ENCODE data around the gene PGGT1B.

Gene PGGT1B

GRCh38 chr5:115231598-115231997 is 31.1 kb downstream of the PGGT1B start:
- Histone ChIP-seq H3K9me3 (ENCODE audit: control insufficient read depth in 5 of 5, low read length in 5 of 5) (no peaks in the 10 kb centered on the region), H3K4me1 (ENCODE audit: control insufficient read depth in 5 of 5, insufficient read depth in 5 of 5, low read length in 5 of 5) (no peaks in the 10 kb centered on the region), H3K36me3 (ENCODE audit: control insufficient read depth in 5 of 5, insufficient read depth in 5 of 5, low read length in 5 of 5) (peaks cover 41 to 62% (median 48%) of the 10 kb centered on the region in 5 donors), H3K27me3 (ENCODE audit: control insufficient read depth in 5 of 5, insufficient read depth in 4 of 5, low read length in 5 of 5) (no peaks in the 10 kb centered on the region), H3K4me3 (ENCODE audit: low read depth in 1 of 5, low read length in 5 of 5) (no peak overlapping the region), H3K27ac (ENCODE audit: low read depth, low read length) (no peak overlapping the region), H3K9ac (ENCODE audit: low read length in 5 of 5) (no peak overlapping the region)

GRCh38 chr5:115229606-115230005 is 33.1 kb downstream of the PGGT1B start:
- Histone ChIP-seq H3K9me3 (ENCODE audit: control insufficient read depth in 5 of 5, low read length in 5 of 5) (no peaks in the 10 kb centered on the region), H3K4me3 (ENCODE audit: low read depth in 1 of 5, low read length in 5 of 5) (no peak overlapping the region), H3K4me1 (ENCODE audit: control insufficient read depth in 5 of 5, insufficient read depth in 5 of 5, low read length in 5 of 5) (no peaks in the 10 kb centered on the region), H3K27ac (ENCODE audit: low read depth, low read length) (no peak overlapping the region), H3K36me3 (ENCODE audit: control insufficient read depth in 5 of 5, insufficient read depth in 5 of 5, low read length in 5 of 5) (peaks cover 34 to 56% (median 45%) of the 10 kb centered on the region in 5 donors), H3K27me3 (ENCODE audit: control insufficient read depth in 5 of 5, insufficient read depth in 4 of 5, low read length in 5 of 5) (no peaks in the 10 kb centered on the region), H3K9ac (ENCODE audit: low read length in 5 of 5) (no peak overlapping the region)

GRCh38 chr5:115227281-115227680 is 35.4 kb downstream of the PGGT1B start:
- no peak overlapping the region for H3K27ac ChIP-seq (ENCODE audit: low read depth, low read length)
- H3K36me3 ChIP-seq (ENCODE audit: control insufficient read depth in 5 of 5, insufficient read depth in 5 of 5, low read length in 5 of 5), result peaks cover 38 to 62% (median 51%) of the 10 kb centered on the region in 5 donors
- no peak overlapping the region for H3K4me3 ChIP-seq (ENCODE audit: low read depth in 1 of 5, low read length in 5 of 5)
- no peaks in the 10 kb centered on the region for H3K9me3 ChIP-seq (ENCODE audit: control insufficient read depth in 5 of 5, low read length in 5 of 5)
- no peak overlapping the region for H3K9ac ChIP-seq (ENCODE audit: low read length in 5 of 5)
- no peaks in the 10 kb centered on the region for H3K4me1 ChIP-seq (ENCODE audit: control insufficient read depth in 5 of 5, insufficient read depth in 5 of 5, low read length in 5 of 5)
- no peaks in the 10 kb centered on the region for H3K27me3 ChIP-seq (ENCODE audit: control insufficient read depth in 5 of 5, insufficient read depth in 4 of 5, low read length in 5 of 5)

GRCh38 chr5:115214541-115214940 is 48.1 kb downstream of the PGGT1B start:
- Histone ChIP-seq H3K36me3 (ENCODE audit: control insufficient read depth in 5 of 5, insufficient read depth in 5 of 5, low read length in 5 of 5) (peaks cover 11 to 24% (median 14%) of the 10 kb centered on the region in 5 donors), H3K27me3 (ENCODE audit: control insufficient read depth in 5 of 5, insufficient read depth in 4 of 5, low read length in 5 of 5) (no peaks in the 10 kb centered on the region), H3K27ac (ENCODE audit: low read depth, low read length) (no peak overlapping the region), H3K9ac (ENCODE audit: low read length in 5 of 5) (no peak overlapping the region), H3K4me3 (ENCODE audit: low read depth in 1 of 5, low read length in 5 of 5) (no peak overlapping the region), H3K9me3 (ENCODE audit: control insufficient read depth in 5 of 5, low read length in 5 of 5) (no peaks in the 10 kb centered on the region), H3K4me1 (ENCODE audit: control insufficient read depth in 5 of 5, insufficient read depth in 5 of 5, low read length in 5 of 5) (peaks cover 0 to 4% (median 0%) of the 10 kb centered on the region in 5 donors)

GRCh38 chr5:115209279-115209678 is 53.4 kb downstream of the PGGT1B start:
- Histone ChIP-seq H3K9me3 (ENCODE audit: control insufficient read depth in 5 of 5, low read length in 5 of 5) (no peaks in the 10 kb centered on the region), H3K9ac (ENCODE audit: low read length in 5 of 5) (no peak overlapping the region), H3K4me3 (ENCODE audit: low read depth in 1 of 5, low read length in 5 of 5) (no peak overlapping the region), H3K4me1 (ENCODE audit: control insufficient read depth in 5 of 5, insufficient read depth in 5 of 5, low read length in 5 of 5) (peaks cover 0 to 4% (median 0%) of the 10 kb centered on the region in 5 donors), H3K27me3 (ENCODE audit: control insufficient read depth in 5 of 5, insufficient read depth in 4 of 5, low read length in 5 of 5) (no peaks in the 10 kb centered on the region), H3K36me3 (ENCODE audit: control insufficient read depth in 5 of 5, insufficient read depth in 5 of 5, low read length in 5 of 5) (peaks cover 6 to 13% (median 11%) of the 10 kb centered on the region in 5 donors), H3K27ac (ENCODE audit: low read depth, low read length) (no peak overlapping the region)

- Histone ChIP-seq H3K36me3 (ENCODE audit: control insufficient read depth in 5 of 5, insufficient read depth in 5 of 5, low read length in 5 of 5) (peaks cover 0 to 5% (median 0%) of the 10 kb centered on the region in 5 donors), H3K27me3 (ENCODE audit: control insufficient read depth in 5 of 5, insufficient read depth in 4 of 5, low read length in 5 of 5) (no peaks in the 10 kb centered on the region), H3K4me1 (ENCODE audit: control insufficient read depth in 5 of 5, insufficient read depth in 5 of 5, low read length in 5 of 5) (no peaks in the 10 kb centered on the region), H3K9ac (ENCODE audit: low read length in 5 of 5) (no peak overlapping the region), H3K27ac (ENCODE audit: low read depth, low read length) (no peak overlapping the region), H3K4me3 (ENCODE audit: low read depth in 1 of 5, low read length in 5 of 5) (no peak overlapping the region), H3K9me3 (ENCODE audit: control insufficient read depth in 5 of 5, low read length in 5 of 5) (no peaks in the 10 kb centered on the region)
Observed at GRCh38 chr5:115202952-115203351, 59.7 kb downstream of the PGGT1B start.

GRCh38 chr5:115196161-115196560 is 66.5 kb downstream of the PGGT1B start:
- Histone ChIP-seq H3K4me1 (ENCODE audit: control insufficient read depth in 5 of 5, insufficient read depth in 5 of 5, low read length in 5 of 5) (peaks cover 0 to 9% (median 5%) of the 10 kb centered on the region in 5 donors), H3K27ac (ENCODE audit: low read depth, low read length) (no peak overlapping the region), H3K4me3 (ENCODE audit: low read depth in 1 of 5, low read length in 5 of 5) (no peak overlapping the region), H3K9me3 (ENCODE audit: control insufficient read depth in 5 of 5, low read length in 5 of 5) (no peaks in the 10 kb centered on the region), H3K27me3 (ENCODE audit: control insufficient read depth in 5 of 5, insufficient read depth in 4 of 5, low read length in 5 of 5) (no peaks in the 10 kb centered on the region), H3K36me3 (ENCODE audit: control insufficient read depth in 5 of 5, insufficient read depth in 5 of 5, low read length in 5 of 5) (no peaks in the 10 kb centered on the region), H3K9ac (ENCODE audit: low read length in 5 of 5) (no peak overlapping the region)

GRCh38 chr5:115194676-115195075 is 68.0 kb downstream of the PGGT1B start:
- Histone ChIP-seq H3K9me3 (ENCODE audit: control insufficient read depth in 5 of 5, low read length in 5 of 5) (no peaks in the 10 kb centered on the region), H3K4me1 (ENCODE audit: control insufficient read depth in 5 of 5, insufficient read depth in 5 of 5, low read length in 5 of 5) (peaks cover 0 to 9% (median 5%) of the 10 kb centered on the region in 5 donors), H3K27ac (ENCODE audit: low read depth, low read length) (no peak overlapping the region), H3K9ac (ENCODE audit: low read length in 5 of 5) (no peak overlapping the region), H3K27me3 (ENCODE audit: control insufficient read depth in 5 of 5, insufficient read depth in 4 of 5, low read length in 5 of 5) (peaks cover 0 to 2% (median 0%) of the 10 kb centered on the region in 5 donors), H3K36me3 (ENCODE audit: control insufficient read depth in 5 of 5, insufficient read depth in 5 of 5, low read length in 5 of 5) (no peaks in the 10 kb centered on the region), H3K4me3 (ENCODE audit: low read depth in 1 of 5, low read length in 5 of 5) (no peak overlapping the region)

GRCh38 chr5:115193295-115193694 is 69.4 kb downstream of the PGGT1B start:
- no peaks in the 10 kb centered on the region for H3K36me3 ChIP-seq (ENCODE audit: control insufficient read depth in 5 of 5, insufficient read depth in 5 of 5, low read length in 5 of 5)
- no peak overlapping the region for H3K9ac ChIP-seq (ENCODE audit: low read length in 5 of 5)
- no peaks in the 10 kb centered on the region for H3K9me3 ChIP-seq (ENCODE audit: control insufficient read depth in 5 of 5, low read length in 5 of 5)
- H3K4me1 ChIP-seq (ENCODE audit: control insufficient read depth in 5 of 5, insufficient read depth in 5 of 5, low read length in 5 of 5), result peaks cover 0 to 9% (median 5%) of the 10 kb centered on the region in 5 donors
- H3K27ac ChIP-seq (ENCODE audit: low read depth, low read length), result no peak overlapping the region
- H3K4me3 ChIP-seq (ENCODE audit: low read depth in 1 of 5, low read length in 5 of 5), result no peak overlapping the region
- peaks cover 0 to 2% (median 0%) of the 10 kb centered on the region in 5 donors for H3K27me3 ChIP-seq (ENCODE audit: control insufficient read depth in 5 of 5, insufficient read depth in 4 of 5, low read length in 5 of 5)

GRCh38 chr5:115192098-115192497 is 70.6 kb downstream of the PGGT1B start:
- Histone ChIP-seq H3K4me3 (ENCODE audit: low read depth in 1 of 5, low read length in 5 of 5) (no peak overlapping the region), H3K9ac (ENCODE audit: low read length in 5 of 5) (no peak overlapping the region), H3K27ac (ENCODE audit: low read depth, low read length) (no peak overlapping the region), H3K36me3 (ENCODE audit: control insufficient read depth in 5 of 5, insufficient read depth in 5 of 5, low read length in 5 of 5) (no peaks in the 10 kb centered on the region), H3K4me1 (ENCODE audit: control insufficient read depth in 5 of 5, insufficient read depth in 5 of 5, low read length in 5 of 5) (peaks cover 0 to 9% (median 5%) of the 10 kb centered on the region in 5 donors), H3K27me3 (ENCODE audit: control insufficient read depth in 5 of 5, insufficient read depth in 4 of 5, low read length in 5 of 5) (peaks cover 0 to 2% (median 0%) of the 10 kb centered on the region in 5 donors), H3K9me3 (ENCODE audit: control insufficient read depth in 5 of 5, low read length in 5 of 5) (no peaks in the 10 kb centered on the region)
